GM10266 (cell line): ENCODE measurements around the gene WDCP.
"Not testable (repeated sequence)": the region's sequence is repeated elsewhere in the genome, so short reads cannot be mapped to it uniquely, and the experiment has no call there.

ENCODE experiments used
- DNase-seq: peaks from one replicate; pipeline ENCODE4 v3.0.0; 2012; ENCODE audit errors: extremely low spot score
- CTCF ChIP-seq: IDR thresholded peaks from 2 replicates; pipeline ENCODE4 v1.5.1; 2012; ENCODE audit warnings: mild to moderate bottlenecking, low read depth; ENCODE audit not compliant: control insufficient read depth, insufficient read depth; ENCODE audit errors: missing control alignments

WDCP gene

GRCh38 chr2:24049485-24050021 is 2.4 kb upstream of the WDCP start, which contains the start of gene FKBP1B:
FKBP1B (plus strand) TSS chr2:24049741; CDS start chr2:24049850, 109 bp downstream.
- peak; percentile 79 for DNase-seq
- TF ChIP-seq CTCF, result no peak

GRCh38 chr2:24048769-24049484 is 1.7 kb upstream of the WDCP start:
- DNase-seq, result no peak
- TF ChIP-seq CTCF, result no peak

GRCh38 chr2:24047703-24048033 is 477 bp upstream of the WDCP start:
- DNase-seq, result no peak
- no peak for TF ChIP-seq CTCF

- TF ChIP-seq CTCF, result no peak
- DNase-seq, result no peak
Measured at GRCh38 chr2:24046599-24046929, 627 bp downstream of the WDCP start.

GRCh38 chr2:24045511-24046508 is 1.4 kb downstream of the WDCP start:
- DNase-seq, result no peak
- no peak for TF ChIP-seq CTCF

GRCh38 chr2:24043133-24043532 is 4.1 kb downstream of the WDCP start:
- not testable (repeated sequence) for DNase-seq

- no peak for DNase-seq
- TF ChIP-seq CTCF, result no peak
Measured at GRCh38 chr2:24040511-24040910, 6.7 kb downstream of the WDCP start.
